Erythroblast (primary cell): ENCODE data around the gene BOLA3.

ENCODE experiments used
- GATA1 ChIP-seq: IDR thresholded peaks from 2 replicates; pipeline ENCODE4 v1.6.1; 2011; ENCODE audit warnings: low read depth, mild to moderate bottlenecking, control low read depth, low read length, moderate library complexity
- POLR2A ChIP-seq: IDR thresholded peaks from 2 replicates; pipeline ENCODE4 v1.6.1; 2011; ENCODE audit warnings: mild to moderate bottlenecking, low read length

GRCh38 chr2:74194799-74195198 lies 47.1 kb upstream of the BOLA3 start:
- TF ChIP-seq POLR2A, result no peak
- TF ChIP-seq GATA1, result no peak
